Measurements from ENCODE around the gene VGLL4.

Gene VGLL4

GRCh38 chr3:11651900-11652299 is 8.2 kb upstream of the VGLL4 start:
- peak; percentile 13 for DNase-seq

DNA sequence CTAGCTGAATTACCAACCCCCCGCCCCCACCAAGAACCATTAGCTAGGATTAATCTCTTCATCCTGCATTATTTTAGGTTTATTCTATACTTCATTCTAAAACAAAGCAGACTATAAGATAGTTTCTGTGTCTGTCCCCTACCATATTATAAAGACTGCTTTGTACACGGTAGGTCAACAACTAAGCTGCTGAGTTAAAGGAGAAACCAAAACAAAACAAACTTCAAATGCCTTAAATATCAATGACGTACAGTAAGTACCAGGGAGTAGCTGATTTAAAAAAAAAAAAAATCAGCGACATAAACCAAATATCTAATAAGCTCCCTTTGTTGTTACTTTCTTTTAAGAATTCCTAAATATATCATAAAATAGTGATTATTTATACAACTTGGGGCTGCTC is 7.8 kb upstream of the VGLL4 start:
- no peak for DNase-seq

- no peak for DNase-seq
Observed at GRCh38 chr3:11650391-11650790, 6.7 kb upstream of the VGLL4 start.

- DNase-seq, result no peak
Observed at GRCh38 chr3:11648735-11649134, 5.0 kb upstream of the VGLL4 start.

GRCh38 chr3:11643201-11643603 is 513 bp downstream of the VGLL4 start:
- DNase-seq, result no peak

DNA sequence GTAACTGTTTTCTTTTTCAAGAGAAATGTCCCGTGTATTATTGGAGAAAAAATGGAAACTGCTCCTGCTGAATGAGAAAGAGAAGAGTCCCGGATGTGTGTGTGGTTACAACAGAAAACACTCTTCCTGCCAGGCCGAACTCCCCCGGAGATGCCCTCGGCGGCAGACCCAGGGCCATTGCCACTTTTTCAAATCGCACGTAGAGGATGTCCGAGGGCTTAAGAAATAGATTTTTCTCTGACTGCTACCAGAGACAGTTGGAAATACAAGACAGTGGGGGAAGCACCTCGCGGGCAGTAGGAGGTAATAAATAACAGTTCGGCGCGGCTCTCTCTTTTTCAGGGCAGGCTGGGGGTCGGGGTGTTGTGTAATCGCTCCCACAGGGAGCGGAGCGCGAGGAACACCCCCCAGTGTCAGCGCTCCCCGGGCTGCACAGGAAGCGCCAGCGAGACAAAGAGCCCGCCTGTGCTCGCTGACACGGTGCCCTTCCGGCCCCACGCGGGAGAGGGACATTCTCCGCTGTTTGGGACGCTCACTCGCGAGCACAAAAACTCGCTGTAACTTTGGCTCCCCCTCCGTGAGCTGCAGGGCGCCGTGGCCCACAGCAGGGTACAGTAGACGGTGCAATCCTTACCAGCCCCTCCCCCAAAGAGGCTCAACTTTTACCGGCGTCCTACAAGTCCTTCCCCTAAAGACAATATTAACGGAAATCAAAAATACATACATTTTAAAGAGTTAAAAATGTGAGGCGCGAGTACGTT is 1.1 kb downstream of the VGLL4 start:
- DNase-seq, result peak; percentile 48

- peak; percentile 21 for DNase-seq
Observed at GRCh38 chr3:11641683-11642430, 1.9 kb downstream of the VGLL4 start.

- no peak for DNase-seq
Observed at GRCh38 chr3:11641316-11641682, 2.4 kb downstream of the VGLL4 start.

DNA sequence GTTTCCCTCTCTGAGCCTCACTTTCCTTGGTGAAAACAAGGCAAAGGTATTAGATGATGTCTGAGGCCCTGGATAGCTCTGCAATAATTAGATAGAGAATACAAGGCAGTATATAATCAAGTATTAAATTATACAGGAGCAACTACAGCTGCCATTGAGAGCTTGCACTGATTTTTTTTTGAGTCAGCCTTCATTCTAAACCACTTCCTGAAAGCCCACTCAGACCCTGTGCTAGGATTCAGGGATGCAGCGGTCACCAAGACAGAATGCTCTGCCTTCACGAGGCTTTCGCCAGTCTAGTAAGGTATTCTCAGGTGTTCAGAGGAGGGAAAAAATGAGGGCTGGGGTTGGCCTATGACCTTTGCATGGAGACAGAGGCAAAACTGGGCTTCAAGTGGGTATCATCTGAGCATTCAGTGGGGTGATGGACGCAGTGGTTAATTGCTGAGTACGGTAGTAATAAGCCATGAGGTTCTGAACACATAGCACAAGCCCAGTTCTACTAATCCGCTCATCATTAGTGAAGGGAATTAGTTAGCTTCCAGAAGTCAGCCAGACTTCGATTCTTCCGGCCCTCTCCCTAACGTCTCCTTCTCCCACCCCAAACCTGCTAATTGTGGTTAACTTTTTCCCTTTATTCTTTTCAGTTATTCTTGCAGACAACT is 3.6 kb downstream of the VGLL4 start:
- no peak for DNase-seq

GRCh38 chr3:11638495-11639358 is 5.0 kb downstream of the VGLL4 start:
- peak; percentile 8 for DNase-seq

GRCh38 chr3:11637901-11638458 is 5.7 kb downstream of the VGLL4 start:
- DNase-seq, result no peak

GRCh38 chr3:11636394-11636770 is 7.3 kb downstream of the VGLL4 start:
- no peak for DNase-seq

- no peak for DNase-seq
Observed at GRCh38 chr3:11635680-11636393, 7.9 kb downstream of the VGLL4 start.

DNA sequence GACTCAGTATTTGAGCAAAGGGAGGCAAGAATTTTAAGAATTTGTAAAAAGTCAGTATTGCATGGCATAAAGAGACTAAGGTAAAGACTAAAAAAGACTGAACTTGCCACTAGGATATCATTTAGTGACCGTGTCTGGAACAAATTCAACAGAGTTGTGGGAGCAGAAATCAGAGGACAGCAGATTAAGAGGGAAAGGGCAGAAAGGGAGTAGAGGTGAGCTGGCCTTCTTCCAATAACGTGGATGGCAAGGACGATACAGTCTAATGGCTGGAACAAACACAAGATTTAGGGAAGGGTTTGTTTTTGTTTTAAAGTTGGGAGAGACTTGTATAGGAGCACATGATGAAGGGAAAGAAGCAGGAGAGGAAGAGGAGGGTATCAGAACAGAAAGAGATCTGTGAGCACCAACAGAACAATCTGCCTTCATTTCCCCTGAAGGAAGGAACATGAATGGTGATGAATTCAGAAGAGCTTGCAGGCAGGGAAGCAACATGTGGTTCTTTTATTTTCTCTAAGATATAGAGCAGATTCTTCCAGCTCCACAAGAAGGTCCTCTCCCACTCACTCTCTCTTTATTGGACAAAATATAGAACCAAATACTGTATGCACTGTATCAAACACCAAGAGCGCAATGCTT is 8.6 kb downstream of the VGLL4 start:
- no peak for DNase-seq

GRCh38 chr3:11634081-11634635 is 9.6 kb downstream of the VGLL4 start:
- DNase-seq, result no peak

DNA sequence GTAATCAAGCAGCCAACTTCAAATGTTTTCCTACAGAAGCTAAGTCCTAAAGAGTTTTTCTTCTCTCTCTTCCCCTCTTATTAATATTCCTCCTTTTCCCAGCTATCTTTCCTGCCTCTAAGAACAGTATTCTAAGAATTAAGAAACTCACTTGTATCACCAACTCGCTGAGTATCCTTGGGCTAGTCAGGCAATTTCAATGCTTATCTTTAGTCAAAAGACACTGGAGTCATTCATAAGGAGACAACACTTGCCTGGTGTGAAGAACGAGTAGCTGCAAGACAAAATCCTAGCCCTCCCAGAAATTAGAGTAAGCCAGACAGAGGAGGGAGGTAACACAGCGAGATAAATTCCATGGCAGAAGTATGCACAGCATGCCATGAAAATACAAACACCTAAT is 10.7 kb downstream of the VGLL4 start:
- DNase-seq, result no peak

DNA sequence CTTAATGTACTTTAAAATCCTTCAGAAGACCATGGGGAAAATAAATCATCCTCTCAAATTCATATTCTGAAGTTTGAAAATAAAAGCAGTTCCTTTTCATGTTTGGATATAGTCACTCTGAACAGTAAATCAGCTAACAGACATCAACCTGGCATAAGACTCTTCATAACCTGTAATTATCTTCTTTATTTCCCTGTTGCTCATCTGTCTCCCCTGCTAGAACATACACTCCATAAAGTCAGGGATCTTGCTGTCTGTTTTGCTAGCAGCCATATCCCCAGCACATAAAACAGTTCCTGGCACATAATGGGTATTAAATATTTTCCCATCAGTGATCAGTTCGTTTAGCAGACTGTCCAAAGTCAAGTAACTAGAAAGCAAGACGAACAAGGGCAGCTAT is 11.2 kb downstream of the VGLL4 start:
- DNase-seq, result no peak

DNA sequence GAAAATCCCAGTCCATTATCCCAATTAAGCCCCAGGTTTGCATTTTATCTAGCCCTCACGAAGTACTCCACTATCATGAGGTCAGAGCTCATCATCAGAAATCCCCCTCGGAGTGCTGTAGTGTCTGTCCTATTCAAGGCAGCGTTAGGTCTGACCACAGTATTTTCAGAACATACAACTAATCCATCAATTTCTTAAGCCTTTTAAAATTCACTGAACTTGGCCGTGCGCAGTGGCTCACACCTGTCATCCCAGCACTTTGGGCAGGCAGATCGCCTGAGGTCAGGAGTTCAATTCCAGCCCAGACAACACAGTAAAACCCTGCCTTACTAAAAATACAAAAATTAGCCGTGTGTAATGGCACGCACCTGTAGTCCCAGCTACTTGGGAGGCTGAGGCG is 11.9 kb downstream of the VGLL4 start:
- no peak for DNase-seq

GRCh38 chr3:11629716-11630115 is 14.0 kb downstream of the VGLL4 start:
- no peak for DNase-seq

GRCh38 chr3:11627612-11628011 is 16.1 kb downstream of the VGLL4 start:
- DNase-seq, result no peak

- no peak for DNase-seq
Observed at GRCh38 chr3:11626084-11626463, 17.6 kb downstream of the VGLL4 start.
